AG09319 (cell line): ENCODE data around the gene MS4A6A.

Source experiments
- DNase-seq: peaks from one replicate; pipeline ENCODE4 v3.0.0-alpha.2; 2010; ENCODE audit warnings: low read depth; ENCODE audit errors: extremely low read depth
- TF ChIP-seq, protein P1 (sequence below): IDR thresholded peaks from 2 replicates; pipeline ENCODE4 v1.5.1; 2011; ENCODE audit warnings: low read depth, mild to moderate bottlenecking, inconsistent platforms, low read length, moderate library complexity

MS4A6A gene

DNA sequence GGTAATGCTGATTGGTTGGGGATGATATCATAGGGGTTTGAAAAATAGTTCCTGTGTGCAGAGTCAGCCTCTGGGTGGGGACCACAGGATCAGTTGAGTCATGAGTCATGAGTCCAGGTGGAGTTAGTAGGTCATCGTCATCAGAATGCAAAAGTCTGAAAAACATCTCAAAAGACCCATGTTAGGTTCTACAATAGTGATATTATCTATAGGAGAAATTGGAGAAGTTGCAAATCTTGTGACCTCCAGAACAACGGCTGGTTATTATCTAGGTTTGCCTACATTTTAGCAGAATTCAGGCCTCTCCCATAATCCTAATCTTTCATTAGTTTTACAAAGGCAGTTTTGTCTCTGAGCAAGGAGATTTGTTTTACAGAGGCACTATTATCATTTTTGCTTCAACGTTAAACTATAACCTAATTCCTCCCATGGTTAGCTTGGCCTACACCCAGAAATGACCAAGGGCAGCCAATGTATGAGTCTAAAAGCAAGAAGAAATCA lies 55.5 kb downstream of the MS4A6A start:
- TF ChIP-seq, protein P1, sequence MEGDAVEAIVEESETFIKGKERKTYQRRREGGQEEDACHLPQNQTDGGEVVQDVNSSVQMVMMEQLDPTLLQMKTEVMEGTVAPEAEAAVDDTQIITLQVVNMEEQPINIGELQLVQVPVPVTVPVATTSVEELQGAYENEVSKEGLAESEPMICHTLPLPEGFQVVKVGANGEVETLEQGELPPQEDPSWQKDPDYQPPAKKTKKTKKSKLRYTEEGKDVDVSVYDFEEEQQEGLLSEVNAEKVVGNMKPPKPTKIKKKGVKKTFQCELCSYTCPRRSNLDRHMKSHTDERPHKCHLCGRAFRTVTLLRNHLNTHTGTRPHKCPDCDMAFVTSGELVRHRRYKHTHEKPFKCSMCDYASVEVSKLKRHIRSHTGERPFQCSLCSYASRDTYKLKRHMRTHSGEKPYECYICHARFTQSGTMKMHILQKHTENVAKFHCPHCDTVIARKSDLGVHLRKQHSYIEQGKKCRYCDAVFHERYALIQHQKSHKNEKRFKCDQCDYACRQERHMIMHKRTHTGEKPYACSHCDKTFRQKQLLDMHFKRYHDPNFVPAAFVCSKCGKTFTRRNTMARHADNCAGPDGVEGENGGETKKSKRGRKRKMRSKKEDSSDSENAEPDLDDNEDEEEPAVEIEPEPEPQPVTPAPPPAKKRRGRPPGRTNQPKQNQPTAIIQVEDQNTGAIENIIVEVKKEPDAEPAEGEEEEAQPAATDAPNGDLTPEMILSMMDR = no peak
- DNase-seq = no peak

GRCh38 chr11:60125956-60126585 lies 56.8 kb downstream of the MS4A6A start:
- TF ChIP-seq, protein P1 = no peak
- no peak for DNase-seq

- TF ChIP-seq, protein P1 = no peak
- DNase-seq = no peak
Measured at GRCh38 chr11:60124802-60125432, 58.0 kb downstream of the MS4A6A start.
